ENCODE measurements around the gene ELMOD2.

The ELMOD2 gene

DNA sequence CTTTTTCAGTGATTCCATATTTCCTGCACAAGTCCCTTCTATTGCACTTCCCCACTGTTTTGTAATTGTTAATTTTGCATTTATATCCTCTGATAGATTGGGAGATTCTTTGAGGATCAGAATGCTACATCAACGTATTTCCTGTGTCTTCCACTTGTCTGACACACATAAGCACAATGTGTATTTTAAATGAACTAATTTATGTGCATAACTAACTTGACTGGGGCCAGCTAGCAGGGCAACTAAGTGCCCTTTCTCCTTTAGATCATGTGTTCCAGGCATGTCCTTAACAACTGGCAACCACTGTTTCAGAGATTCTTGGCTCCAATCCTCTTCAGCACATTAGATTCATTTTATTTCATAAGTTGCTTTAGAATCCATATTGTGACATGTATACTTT, 60.5 kb downstream of the ELMOD2 start:
- no peak for DNase-seq

DNA sequence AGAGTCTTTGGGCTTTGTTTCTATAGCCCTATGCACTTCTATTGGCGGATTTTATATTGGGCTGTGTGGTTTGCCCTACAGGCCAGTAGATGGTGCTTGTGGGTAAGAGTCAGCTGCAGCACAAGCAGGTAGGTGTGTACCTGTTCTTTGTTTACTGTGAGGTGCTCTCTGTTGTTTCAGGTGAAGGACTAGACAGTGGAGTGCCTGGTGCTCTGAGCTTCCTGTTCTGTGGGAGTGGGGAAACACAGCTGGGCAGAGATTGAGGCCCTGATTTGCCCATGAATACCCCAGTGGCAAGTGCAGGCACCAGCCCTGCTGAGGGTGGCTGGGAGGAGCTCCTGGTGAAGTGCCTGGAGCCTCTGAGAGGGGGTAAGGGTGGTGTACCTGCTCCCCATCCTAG, 71.1 kb downstream of the ELMOD2 start:
- peak; percentile 22 for DNase-seq

DNA sequence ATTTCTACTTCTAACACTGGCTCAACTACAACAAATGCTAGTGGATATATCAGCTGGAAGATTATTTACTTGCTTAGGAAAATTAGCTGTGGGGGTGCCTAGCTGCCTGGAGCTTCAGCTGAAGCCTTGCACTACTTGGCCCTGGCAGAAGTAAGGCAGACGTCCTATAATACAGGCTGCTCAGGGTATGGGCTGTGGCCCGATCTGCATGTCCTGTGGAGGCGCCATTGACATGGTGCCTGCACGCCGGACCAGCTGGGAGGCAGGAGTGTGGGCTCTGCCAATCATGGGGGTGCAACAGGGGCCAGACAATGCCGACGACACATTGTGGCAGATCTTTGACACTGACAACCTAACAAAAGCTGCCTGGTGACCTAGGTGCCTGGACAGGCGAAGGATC, 76.4 kb downstream of the ELMOD2 start:
- no peak for DNase-seq

DNA sequence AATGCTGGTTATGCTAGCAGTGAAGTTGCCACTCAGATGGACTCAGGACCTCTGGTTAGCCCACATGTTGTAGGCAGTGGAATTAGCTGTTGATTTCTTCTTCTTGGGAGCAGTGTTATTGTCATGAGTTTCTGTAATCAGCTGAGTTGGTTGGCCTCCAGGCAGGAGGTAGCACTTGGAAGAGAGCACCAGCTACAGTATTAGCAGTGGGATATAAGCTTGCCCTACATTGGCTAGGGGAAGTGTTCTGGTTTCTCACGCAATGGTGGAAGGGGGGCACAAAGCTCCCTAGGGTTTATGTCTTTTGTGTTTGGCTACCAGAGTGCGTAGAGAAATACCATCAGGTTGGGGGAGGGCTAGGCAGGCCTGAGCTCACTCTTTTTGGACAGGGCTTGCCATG, 78.7 kb downstream of the ELMOD2 start:
- DNase-seq = no peak

DNA sequence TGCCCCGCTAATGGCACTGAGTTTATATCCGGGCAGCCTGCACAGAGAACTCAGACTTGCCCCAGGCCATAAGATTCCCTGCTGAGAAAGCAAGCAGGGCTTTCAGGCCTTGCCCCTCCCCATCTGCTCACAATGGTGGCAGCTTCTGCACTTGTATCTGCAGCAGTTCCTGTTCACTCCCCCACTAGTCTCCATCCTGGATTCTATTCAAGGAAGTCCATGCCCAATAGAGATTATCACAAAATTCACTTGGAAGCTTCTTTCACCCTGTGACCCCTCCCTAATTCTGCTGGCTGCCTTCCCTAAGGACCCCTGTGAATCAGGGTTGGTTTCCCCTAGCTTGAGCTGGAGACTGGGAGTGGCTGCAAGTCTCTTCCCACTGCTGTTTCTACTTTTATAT, 79.3 kb downstream of the ELMOD2 start:
- no peak for DNase-seq
